Body of pancreas (tissue), 4 donors: ENCODE measurements around the gene TMEM107.

ENCODE experiments used
- CTCF ChIP-seq, 7 experiments: fragments of 450-650 bp in 4 of 7; fragments of 200-600 bp in 3 of 7; sonication (generic) in 3 of 7; IDR thresholded peaks; one replicate each; pipeline ENCODE4 v1.5.1; 2016 to 2019; ENCODE audit warnings: antibody characterized with exemption in 7 of 7
- POLR2A ChIP-seq, 3 donors: fragments of 450-650 bp; IDR thresholded peaks; one replicate each; pipeline ENCODE4 v1.6.1; 2016; ENCODE audit warnings: antibody characterized with exemption in 3 of 3, mild to moderate bottlenecking in 2 of 3

GRCh38 chr17:8159032-8159400 lies 17.2 kb downstream of the TMEM107 start:
- TF ChIP-seq CTCF (IDR thresholded peaks at IDR 0.05): no peak
- no peak for TF ChIP-seq POLR2A (IDR thresholded peaks at IDR 0.05)
